Left lung (tissue), 10 donors: ENCODE data around the gene EDC4. TPM values are rescaled to one million over a fixed set of nuclear protein-coding genes. Genes with fewer than 3 reads are reported as not detected.

Experiments
- ATAC-seq: fragments of 200-7000 bp; cut with Tn5 transposase; one replicate; pipeline ENCODE4 v1.9.1; 2020; ENCODE audit warnings: moderate library complexity
- DNase-seq, 4 donors: peaks; one replicate each; pipeline ENCODE4 v3.0.0-alpha.2; 2013 to 2020
- H3K27ac ChIP-seq, 2 donors: fragments of 200-600 bp; sonication (generic) in 1 of 2; one replicate each; pipeline versions ENCODE4 v1.5.0 to v1.8.0; 2020 to 2021
- H3K27me3 ChIP-seq, 2 donors: fragments of 200-600 bp; sonication (generic) in 1 of 2; one replicate each; pipeline versions ENCODE4 v1.5.0 to v1.8.0; 2020 to 2021
- H3K36me3 ChIP-seq, 2 donors: fragments of 200-600 bp; sonication (generic) in 1 of 2; one replicate each; pipeline versions ENCODE4 v1.5.0 to v1.8.0; 2020 to 2021
- H3K4me1 ChIP-seq, 2 donors: fragments of 200-600 bp; one replicate each; pipeline ENCODE4 v1.8.0; 2021
- H3K4me3 ChIP-seq, 2 donors: fragments of 200-600 bp; sonication (generic) in 1 of 2; one replicate each; pipeline versions ENCODE4 v1.5.0 to v1.8.0; 2020 to 2021; ENCODE audit warnings: mild to moderate bottlenecking in 1 of 2
- H3K9me3 ChIP-seq, 2 donors: fragments of 200-600 bp; sonication (generic) in 1 of 2; one replicate each; pipeline versions ENCODE4 v1.5.0 to v1.8.0; 2020 to 2021
- CTCF ChIP-seq, 2 donors: fragments of 200-600 bp; sonication (generic) in 1 of 2; IDR thresholded peaks; one replicate each; pipeline versions ENCODE4 v1.5.0 to v1.8.0; 2021; ENCODE audit warnings: antibody characterized with exemption in 2 of 2
- intact Hi-C, 2 donors: fragments of 100-400 bp; cut with DNase I; formaldehyde crosslinking; loops; one replicate each; pipeline versions ENCODE4 v1.11.2 to v1.14.2; 2022
- polyA plus RNA-seq, 6 donors: library from polyadenylated mRNA; unstranded; fragments of 120-200 nt; gene quantifications; one replicate each; pipeline ENCODE4 v1.2.1, GENCODE V29; 2013; ENCODE audit not compliant: insufficient read length in 6 of 6
- total RNA-seq, 2 donors: library from RNA; stranded (reverse); fragmentation: NEBNext Ultra II Directional; extraction: Animal tissue kit (Norgen Biotek cat#: 25700); gene quantifications; one replicate each; pipeline ENCODE4 v1.2.1, GENCODE V29; 2021
- donor health status: DM: no; HTN: yes; CAD: no.
- donor health status: DM: no; HTN: no; CAD: no.

EDC4 gene
- total and polyA plus RNA-seq, 8 donors, result 47.9 to 94.4 (median 76.4) TPM

DNA sequence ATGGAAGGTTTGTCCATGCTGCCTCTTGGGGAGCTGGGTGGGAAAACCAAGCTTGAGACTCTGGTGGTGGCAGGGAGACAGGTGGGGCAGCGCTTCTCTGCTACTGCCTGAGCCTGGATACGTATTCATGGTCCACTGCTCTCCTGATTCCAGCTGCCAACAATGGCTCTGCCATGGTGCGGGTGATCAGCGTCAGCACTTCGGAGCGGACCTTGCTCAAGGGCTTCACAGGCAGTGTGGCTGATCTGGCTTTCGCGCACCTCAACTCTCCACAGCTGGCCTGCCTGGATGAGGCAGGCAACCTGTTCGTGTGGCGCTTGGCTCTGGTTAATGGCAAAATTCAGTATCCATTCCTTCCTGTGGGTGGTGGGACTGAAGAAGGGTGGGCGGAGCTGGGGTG, 4.2 kb downstream of the EDC4 start:
- H3K4me1 ChIP-seq, result peaks cover 0 to 34% of the 10 kb centered on the region in 2 donors
- ATAC-seq (no peak), DNase-seq (no peak)
- H3K9me3 ChIP-seq, result no peaks in the 10 kb centered on the region
- intact Hi-C loops, result no loop called here
- H3K27me3 ChIP-seq, result no peaks in the 10 kb centered on the region
- no peak overlapping the region for H3K27ac ChIP-seq
- no peak overlapping the region for H3K4me3 ChIP-seq
- peaks cover 0 to 62% of the 10 kb centered on the region in 2 donors for H3K36me3 ChIP-seq
- TF ChIP-seq CTCF (IDR thresholded peaks at IDR 0.05), result no peak

DNA sequence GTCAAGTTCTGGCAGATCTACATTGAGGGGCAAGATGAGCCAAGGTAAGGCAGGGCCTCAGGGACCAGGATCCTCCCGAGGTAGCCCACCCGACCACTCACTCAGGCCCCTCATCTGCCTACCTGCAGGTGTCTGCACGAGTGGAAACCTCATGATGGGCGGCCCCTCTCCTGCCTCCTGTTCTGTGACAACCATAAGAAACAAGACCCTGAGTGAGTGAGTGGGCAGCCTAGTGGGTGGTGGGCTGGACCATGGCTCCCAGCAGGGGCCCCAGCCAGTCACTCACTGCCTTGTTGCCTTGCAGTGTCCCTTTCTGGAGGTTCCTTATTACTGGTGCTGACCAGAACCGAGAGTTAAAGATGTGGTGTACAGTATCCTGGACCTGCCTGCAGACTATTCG, 5.4 kb downstream of the EDC4 start:
- Histone ChIP-seq H3K4me3 (no peak overlapping the region), H3K9me3 (no peaks in the 10 kb centered on the region), H3K27ac (no peak overlapping the region), H3K36me3 (peaks cover 0 to 74% of the 10 kb centered on the region in 2 donors), H3K27me3 (no peaks in the 10 kb centered on the region), H3K4me1 (peaks cover 0 to 27% of the 10 kb centered on the region in 2 donors)
- no peak for TF ChIP-seq CTCF (IDR thresholded peaks at IDR 0.05)
- intact Hi-C loops, result no loop called here
- no peak for ATAC-seq
- DNase-seq, result no peak

- no peak for ATAC-seq
- H3K36me3 ChIP-seq, result peaks cover 0 to 80% of the 10 kb centered on the region in 2 donors
These were observed 6.0 kb downstream of the EDC4 start for GRCh38 chr16:67878846-67879245.

DNA sequence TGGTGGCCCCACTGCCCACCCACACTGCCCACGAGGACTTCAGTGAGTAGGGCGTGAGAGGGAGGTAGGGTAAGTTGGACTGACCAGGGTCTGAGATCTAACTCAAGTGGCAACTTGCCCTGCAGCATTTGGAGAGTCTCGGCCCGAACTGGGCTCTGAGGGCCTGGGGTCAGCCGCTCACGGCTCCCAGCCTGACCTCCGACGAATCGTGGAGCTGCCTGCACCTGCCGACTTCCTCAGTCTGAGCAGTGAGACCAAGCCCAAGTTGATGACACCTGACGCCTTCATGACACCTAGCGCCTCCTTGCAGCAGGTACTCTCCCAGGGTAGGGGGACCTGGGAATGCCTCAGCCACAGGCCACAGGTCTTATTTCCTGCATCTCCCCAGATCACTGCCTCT, 6.6 kb downstream of the EDC4 start:
- Histone ChIP-seq H3K27ac (no peak overlapping the region), H3K4me3 (no peak overlapping the region), H3K9me3 (no peaks in the 10 kb centered on the region), H3K27me3 (no peaks in the 10 kb centered on the region), H3K36me3 (peaks cover 0 to 86% of the 10 kb centered on the region in 2 donors), H3K4me1 (peaks cover 0 to 18% of the 10 kb centered on the region in 2 donors)
- no peak for DNase-seq
- ATAC-seq, result no peak
- intact Hi-C loops, result no loop called here
- TF ChIP-seq CTCF (IDR thresholded peaks at IDR 0.05), result no peak

More at GRCh38 chr16:67878846-67879245, 6.0 kb downstream of the EDC4 start:
- Histone ChIP-seq H3K4me3 (no peak overlapping the region), H3K4me1 (peaks cover 0 to 21% of the 10 kb centered on the region in 2 donors), H3K9me3 (no peaks in the 10 kb centered on the region), H3K27ac (no peak overlapping the region), H3K27me3 (no peaks in the 10 kb centered on the region)
- intact Hi-C loops, result no loop called here
- no peak for DNase-seq
- no peak for TF ChIP-seq CTCF (IDR thresholded peaks at IDR 0.05)

DNA sequence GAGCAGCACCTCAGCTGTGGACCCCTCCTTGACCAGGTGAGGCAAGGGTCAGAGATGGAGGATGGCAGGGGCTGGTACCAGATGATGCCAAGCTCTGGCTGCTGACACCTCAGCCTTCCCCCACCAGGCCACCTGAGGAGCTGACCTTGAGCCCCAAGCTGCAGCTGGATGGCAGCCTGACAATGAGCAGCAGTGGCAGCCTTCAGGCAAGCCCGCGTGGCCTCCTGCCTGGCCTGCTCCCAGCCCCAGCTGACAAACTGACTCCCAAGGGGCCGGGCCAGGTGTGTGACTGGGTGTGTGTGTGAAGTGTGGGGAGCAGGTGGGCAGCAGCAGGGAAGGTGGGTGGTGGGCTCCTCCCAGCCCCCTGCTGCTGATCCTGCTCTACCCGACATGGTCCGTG, 7.1 kb downstream of the EDC4 start:
- ATAC-seq (no peak), DNase-seq (no peak)
- no peak overlapping the region for H3K27ac ChIP-seq
- H3K9me3 ChIP-seq, result no peaks in the 10 kb centered on the region
- H3K4me1 ChIP-seq, result peaks cover 0 to 18% of the 10 kb centered on the region in 2 donors
- no peaks in the 10 kb centered on the region for H3K27me3 ChIP-seq
- H3K4me3 ChIP-seq, result no peak overlapping the region
- TF ChIP-seq CTCF (IDR thresholded peaks at IDR 0.05), result no peak
- H3K36me3 ChIP-seq, result peaks cover 0 to 91% of the 10 kb centered on the region in 2 donors
- intact Hi-C loops, result loop anchor here in 1 of 2 donors (5.0 kb wide), 1 partner anchor 47 kb away; no protein-coding TSS in a partner anchor
